ENCODE data around the gene ARHGAP36. TPM values are rescaled to one million over a fixed set of nuclear protein-coding genes. Genes with fewer than 3 reads are reported as not detected.

ARHGAP36 gene
- total and polyA plus RNA-seq, 2 of the 8 experiments (the other 6 are each of a cell fraction or from before 2014, with no cell fraction given): 0.32 to 0.38 TPM

DNA sequence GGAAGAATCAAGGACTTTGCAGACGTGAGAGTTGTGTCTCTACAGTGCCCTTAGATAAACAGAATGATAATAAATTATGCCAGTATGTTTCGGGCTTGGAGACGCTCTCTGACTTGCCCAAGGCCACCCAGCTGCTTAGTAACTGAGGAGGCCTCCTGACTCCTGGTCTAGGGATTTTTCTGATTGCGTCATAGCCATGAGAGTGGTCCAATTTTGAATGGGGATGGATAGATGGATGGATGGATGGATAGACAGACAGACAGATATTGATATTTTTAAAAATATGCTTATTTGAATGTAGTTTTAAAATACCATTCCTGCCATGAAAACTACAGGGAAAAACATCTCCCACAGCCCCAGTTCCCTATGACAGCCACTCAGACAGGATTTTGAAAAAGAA lies 15.5 kb downstream of the ARHGAP36 start:
- Histone ChIP-seq H3K18ac (ENCODE audit: extremely low read depth, low read length) (no peak overlapping the region), H2BK15ac (ENCODE audit: low read length) (no peak overlapping the region), H4K91ac (replicated peaks; ENCODE audit: insufficient read length, low read length) (no peak overlapping the region), H2AFZ (ENCODE audit: low read length) (no peak overlapping the region), H3K9me3 (ENCODE audit: insufficient read depth in 2 of 2, low read depth in 1 of 2, low read length in 1 of 2) (no peaks in the 10 kb centered on the region), H3K79me1 (ENCODE audit: low read depth, low read length) (no peaks in the 10 kb centered on the region), H2AK5ac (ENCODE audit: low read depth, low read length) (no peak overlapping the region), H2BK20ac (ENCODE audit: low read length) (no peak overlapping the region), H2BK5ac (ENCODE audit: low read depth, low read length) (no peak overlapping the region), H3K4me2 (ENCODE audit: insufficient read depth in 1 of 2, low read depth in 2 of 2, low read length in 2 of 2) (peak overlapping the region; percentile 82 to 95), H3K4me3 (ENCODE audit: extremely low read depth in 1 of 4, insufficient read depth in 2 of 4, low read depth in 3 of 4, low read length in 4 of 4) (peak overlapping the region; percentile 42 to 62 (median 48)), H2BK120ac (replicated peaks; ENCODE audit: low read depth, low read length) (no peak overlapping the region), H4K20me1 (replicated peaks in 1 of 2; ENCODE audit: control insufficient read depth in 1 of 2, insufficient read depth in 2 of 2, low read length in 2 of 2) (no peaks in the 10 kb centered on the region), H4K8ac (ENCODE audit: extremely low read depth, insufficient read depth, low read length) (no peak overlapping the region; the same call in 1 of the 2 replicates), H4K5ac (ENCODE audit: insufficient read length, low read depth, low read length) (no peak overlapping the region), H3K79me2 (ENCODE audit: control insufficient read depth in 1 of 2, insufficient read depth in 2 of 2, low read length in 2 of 2) (no peaks in the 10 kb centered on the region), H3K56ac (replicated peaks; ENCODE audit: insufficient read length, low read depth, low read length) (no peak overlapping the region), H3K23ac (ENCODE audit: insufficient read length) (no peak overlapping the region), H3K4me1 (replicated peaks in 1 of 4; ENCODE audit: control insufficient read depth in 3 of 4, insufficient read depth in 4 of 4, low read length in 3 of 4) (peaks cover 0 to 3% (median 0%) of the 10 kb centered on the region in 4 experiments; a peak in 3 of 7 replicates), H3K4ac (replicated peaks; ENCODE audit: insufficient read length, low read depth, low read length) (no peak overlapping the region), H3K14ac (ENCODE audit: insufficient read length) (no peak overlapping the region), H3K27me3 (replicated peaks in 1 of 4; ENCODE audit: control insufficient read depth in 3 of 4, extremely low read depth in 1 of 4, insufficient read depth in 3 of 4, low read length in 3 of 4) (peaks cover 16 to 65% (median 53%) of the 10 kb centered on the region in 4 experiments), H2BK12ac (ENCODE audit: low read depth, low read length) (no peak overlapping the region), H3K27ac (ENCODE audit: low read depth, low read length) (no peak overlapping the region), H3K36me3 (ENCODE audit: control insufficient read depth in 2 of 4, insufficient read depth in 4 of 4, low read length in 3 of 4) (no peaks in the 10 kb centered on the region), H3K9ac (replicated peaks in 1 of 4; ENCODE audit: extremely low read depth in 1 of 4, low read depth in 3 of 4, low read length in 3 of 4) (no peak overlapping the region), H3K23me2 (ENCODE audit: low read depth, low read length) (peaks cover 5% of the 10 kb centered on the region; the same call in 1 of the 2 replicates)
- no peak for DNase-seq (ENCODE audit: low read depth in 1 of 2, low spot score in 2 of 2)
- ChIA-PET CTCF (ENCODE audit: partially characterized antibody) (interaction anchor here (0.8 to 3.1 kb wide), 4 partner anchors 9 to 79 kb away, joined by 3 to 8 read pairs (median 6); no protein-coding TSS in a partner anchor), POLR2A (ENCODE audit: partially characterized antibody) (interaction anchor here (0.8 kb wide), 1 partner anchor 10 kb away, joined by 3 read pairs; no protein-coding TSS in a partner anchor)
- FAIRE-seq: no peak
- 24% methylated on average over 4 of the region's 4 CpGs; no CpG with 5 or more reads in 1 of the 2 experiments for WGBS, 2 experiments (ENCODE audit: extremely low coverage in 1 of 2, insufficient coverage in 1 of 2, insufficient read length in 1 of 2, insufficient replicate concordance in 2 of 2, low coverage in 1 of 2, low lambda C conversion rate in 2 of 2, missing lambda C conversion rate in 1 of 2)
- no peak for TF ChIP-seq SP4 (IDR thresholded peaks at IDR 0.05; ENCODE audit: low read length)
- TF ChIP-seq KDM1A (IDR thresholded peaks at IDR 0.05; ENCODE audit: borderline replicate concordance, low read length): no peak
- TF ChIP-seq CEBPB (IDR thresholded peaks at IDR 0.05; ENCODE audit: low read depth, low read length): peak; percentile 58
- no peak for TF ChIP-seq KDM4A (IDR thresholded peaks at IDR 0.05; ENCODE audit: low read depth, low read length, severe bottlenecking)
- TF ChIP-seq YY1 (IDR thresholded peaks at IDR 0.05; ENCODE audit: low read depth, low read length): no peak
- no peak for TF ChIP-seq RXRA (IDR thresholded peaks at IDR 0.05; ENCODE audit: insufficient read depth, low read depth, low read length)
- TF ChIP-seq RBBP5 (IDR thresholded peaks at IDR 0.05; ENCODE audit: borderline replicate concordance, low read depth, low read length): no peak
